Pons (tissue), 1 donor: ENCODE measurements around the gene FAM90A26.
"Not testable (repeated sequence)": the region's sequence is repeated elsewhere in the genome, so short reads cannot be mapped to it uniquely, and the experiment has no call there.

Experiments
- DNase-seq: peaks from one replicate; pipeline ENCODE4 v3.0.0-alpha.2; 2016; ENCODE audit warnings: low spot score

The FAM90A26 gene

GRCh38 chr4:9169791-9170459, at the start of gene FAM90A26:
Gene FAM90A26 (plus strand): TSS chr4:9170409. CDS start chr4:9173173, 2,764 bp downstream.
- not testable (repeated sequence) for DNase-seq

GRCh38 chr4:9122711-9123110, 47.5 kb upstream of the FAM90A26 start:
- DNase-seq = not testable (repeated sequence)

GRCh38 chr4:9123572-9124007, 46.6 kb upstream of the FAM90A26 start:
- peak; percentile 64 for DNase-seq

DNA sequence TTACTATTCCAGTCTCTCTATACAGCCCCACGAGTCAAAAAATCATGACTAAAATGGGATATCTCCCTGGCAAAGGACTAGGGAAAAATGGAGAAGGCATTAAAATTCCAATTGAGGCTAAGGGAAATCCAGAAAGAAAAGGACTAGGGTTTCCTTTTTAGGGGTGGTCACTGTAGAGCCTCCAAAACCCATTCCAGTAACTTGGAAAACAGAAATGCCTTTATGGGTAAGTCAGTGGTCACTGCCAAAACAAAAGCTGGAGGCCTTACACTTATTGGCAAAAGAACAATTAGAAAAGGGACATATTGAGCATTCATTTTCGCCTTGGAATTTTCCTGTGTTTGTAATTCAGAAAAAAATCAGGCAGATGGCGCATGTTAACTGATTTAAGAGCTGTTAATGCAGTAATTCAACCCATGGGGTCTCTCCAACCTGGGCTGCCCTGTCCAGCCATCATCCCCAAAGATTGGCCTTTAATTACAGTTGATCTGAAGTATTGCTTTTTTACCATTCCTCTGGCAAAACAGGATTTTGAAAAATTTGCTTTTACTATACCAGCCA, 44.5 kb upstream of the FAM90A26 start:
- DNase-seq = not testable (repeated sequence)

DNA sequence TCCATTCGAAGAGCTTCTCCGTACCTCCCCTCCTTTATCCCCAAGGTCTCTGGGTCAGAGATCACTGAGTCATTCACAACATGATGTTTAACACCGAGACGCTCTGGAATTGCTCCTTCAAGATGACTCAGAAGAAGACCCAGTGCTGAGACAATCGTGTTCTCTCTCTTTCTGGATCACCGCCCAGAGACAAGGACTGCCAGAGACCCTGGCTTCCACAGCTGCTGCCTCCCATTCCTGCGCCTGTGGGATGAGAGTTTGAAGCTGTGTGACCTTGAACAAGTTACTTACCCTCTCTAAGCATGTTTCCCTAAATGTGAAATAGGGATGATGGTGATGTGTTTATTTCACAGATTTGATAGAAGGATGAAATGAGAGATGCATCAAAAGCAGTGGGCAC, 38.8 kb upstream of the FAM90A26 start:
- not testable (repeated sequence) for DNase-seq

- DNase-seq = not testable (repeated sequence)
Observed at GRCh38 chr4:9132849-9133248, 37.4 kb upstream of the FAM90A26 start.

GRCh38 chr4:9134011-9134410, 36.2 kb upstream of the FAM90A26 start:
- DNase-seq = not testable (repeated sequence)

DNA sequence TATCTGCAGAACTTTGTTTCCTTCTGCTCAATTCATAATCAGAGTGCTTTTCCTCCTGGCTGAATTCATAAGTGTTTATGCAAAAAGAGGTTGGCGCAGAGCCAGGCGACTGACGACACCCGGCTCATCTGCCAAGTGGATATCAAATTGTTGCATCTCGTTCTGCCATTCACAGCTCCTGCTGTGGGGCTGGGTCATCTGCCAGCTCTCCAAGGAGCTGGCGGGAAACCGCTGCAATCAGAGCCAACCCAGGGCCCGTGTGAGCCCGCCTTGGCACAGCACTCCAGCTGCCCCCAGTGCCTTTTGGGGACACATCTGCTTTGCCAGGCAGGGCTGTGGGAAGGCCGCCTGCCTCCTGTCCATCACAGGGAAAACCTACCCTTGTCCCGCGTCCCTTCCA, 35.7 kb upstream of the FAM90A26 start:
- peak; percentile 17 for DNase-seq

- not testable (repeated sequence) for DNase-seq
Observed at GRCh38 chr4:9141050-9141449, 29.2 kb upstream of the FAM90A26 start.

DNA sequence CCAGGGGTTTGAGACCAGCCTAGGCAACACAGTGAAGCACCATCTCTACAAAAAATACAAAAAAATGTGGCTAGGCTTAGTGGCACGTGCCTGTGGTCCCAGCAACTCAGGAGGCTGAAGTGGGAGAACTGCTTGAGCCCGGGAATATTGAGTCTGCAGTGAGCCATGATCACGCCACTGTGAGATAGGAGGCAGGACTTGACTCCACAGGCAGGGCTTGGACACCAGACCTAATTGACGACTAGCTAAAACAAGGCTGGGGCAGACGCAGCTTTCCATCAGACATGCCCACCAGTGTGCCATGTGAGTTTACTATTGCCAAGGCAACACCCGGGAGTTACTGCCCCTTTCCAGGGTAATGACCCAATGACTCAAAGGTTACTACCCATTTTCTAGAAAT, 27.4 kb upstream of the FAM90A26 start:
- DNase-seq = not testable (repeated sequence)

DNA sequence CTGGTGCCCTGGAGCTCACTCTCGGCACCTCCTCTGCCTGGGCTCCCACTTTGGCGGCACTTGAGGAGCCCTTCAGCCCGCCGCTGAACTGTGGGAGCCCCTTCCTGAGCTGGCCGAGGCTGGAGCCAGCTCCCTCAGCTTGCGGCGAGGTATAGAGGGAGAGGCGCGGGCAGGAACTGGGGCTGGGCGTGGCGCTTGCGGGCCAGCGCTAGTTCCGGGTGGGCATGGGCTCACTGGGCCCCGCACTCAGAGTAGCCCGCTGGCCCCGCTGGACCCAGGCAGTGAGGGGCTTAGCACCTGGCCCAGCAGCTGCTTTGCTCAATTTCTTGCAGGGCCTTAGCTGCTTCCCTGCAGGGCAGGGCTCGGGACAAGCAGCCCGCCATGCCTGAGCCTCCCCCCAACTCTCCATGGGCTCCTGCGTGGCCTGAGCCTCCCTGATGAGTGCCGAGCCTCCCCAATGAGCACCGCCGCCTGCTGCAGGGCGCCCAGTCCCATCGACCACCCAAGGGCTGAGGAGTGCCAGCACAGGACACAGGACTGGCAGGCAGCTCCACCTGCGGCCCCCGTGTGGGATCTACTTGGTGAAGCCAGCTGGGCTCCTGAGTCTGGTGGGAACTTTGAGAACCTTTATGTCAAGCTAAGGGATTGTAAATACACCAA, 26.7 kb upstream of the FAM90A26 start:
- DNase-seq = no peak

- no peak for DNase-seq
Observed at GRCh38 chr4:9146967-9147366, 23.2 kb upstream of the FAM90A26 start.

- not testable (repeated sequence) for DNase-seq
Observed at GRCh38 chr4:9147368-9147767, 22.8 kb upstream of the FAM90A26 start.

- DNase-seq = not testable (repeated sequence)
Observed at GRCh38 chr4:9148611-9149409, 21.4 kb upstream of the FAM90A26 start.

DNA sequence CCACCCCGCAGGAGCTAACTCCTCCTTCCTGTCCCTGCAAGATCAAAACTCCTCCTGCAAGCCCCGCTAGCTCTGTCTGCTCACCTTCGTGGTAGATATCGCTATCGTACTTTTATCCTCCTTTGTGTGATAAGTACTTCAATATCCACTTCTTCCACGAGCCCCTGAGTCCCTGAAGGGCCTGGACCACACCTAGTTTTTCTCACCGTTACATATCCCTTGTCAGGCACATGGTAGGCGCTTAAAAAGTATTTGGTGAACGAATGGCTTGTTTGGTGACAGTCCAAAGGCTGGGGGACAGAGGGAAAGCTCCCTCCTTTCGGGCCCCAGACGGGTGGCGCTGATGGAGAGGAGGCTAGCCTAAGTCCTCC, 18.4 kb upstream of the FAM90A26 start:
- not testable (repeated sequence) for DNase-seq

GRCh38 chr4:9152180-9153007, 17.8 kb upstream of the FAM90A26 start:
- DNase-seq = peak; percentile 93

GRCh38 chr4:9153008-9153570, 17.1 kb upstream of the FAM90A26 start:
- DNase-seq = peak; percentile 96

DNA sequence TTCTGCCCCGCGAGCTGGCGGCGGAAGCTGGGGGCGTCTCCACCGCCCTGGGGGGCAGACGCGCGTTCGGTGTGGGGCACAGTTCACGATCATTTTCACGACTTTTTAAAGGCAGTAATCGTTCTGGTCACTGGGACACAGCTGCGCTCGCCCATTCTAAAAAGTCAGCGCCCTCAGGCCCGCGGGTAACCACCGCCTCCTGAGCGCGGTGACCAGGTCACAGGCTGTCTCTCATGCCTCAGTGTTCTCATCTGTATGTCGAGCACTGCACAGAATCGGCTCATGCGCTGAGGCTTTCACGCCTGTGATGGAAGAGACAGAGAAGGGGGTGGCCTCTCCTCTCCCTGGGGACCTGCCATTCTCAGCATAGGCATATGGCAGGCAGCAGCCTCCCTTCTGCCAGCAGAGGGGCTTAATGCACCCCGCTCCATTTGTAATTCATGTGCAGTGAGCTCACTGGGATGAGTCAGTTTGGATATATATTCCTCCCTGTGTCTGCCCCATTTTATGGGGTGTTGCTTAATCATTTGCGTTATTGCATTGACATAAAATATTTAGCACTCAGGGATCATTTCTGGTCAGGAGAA, 16.5 kb upstream of the FAM90A26 start:
- not testable (repeated sequence) for DNase-seq

DNA sequence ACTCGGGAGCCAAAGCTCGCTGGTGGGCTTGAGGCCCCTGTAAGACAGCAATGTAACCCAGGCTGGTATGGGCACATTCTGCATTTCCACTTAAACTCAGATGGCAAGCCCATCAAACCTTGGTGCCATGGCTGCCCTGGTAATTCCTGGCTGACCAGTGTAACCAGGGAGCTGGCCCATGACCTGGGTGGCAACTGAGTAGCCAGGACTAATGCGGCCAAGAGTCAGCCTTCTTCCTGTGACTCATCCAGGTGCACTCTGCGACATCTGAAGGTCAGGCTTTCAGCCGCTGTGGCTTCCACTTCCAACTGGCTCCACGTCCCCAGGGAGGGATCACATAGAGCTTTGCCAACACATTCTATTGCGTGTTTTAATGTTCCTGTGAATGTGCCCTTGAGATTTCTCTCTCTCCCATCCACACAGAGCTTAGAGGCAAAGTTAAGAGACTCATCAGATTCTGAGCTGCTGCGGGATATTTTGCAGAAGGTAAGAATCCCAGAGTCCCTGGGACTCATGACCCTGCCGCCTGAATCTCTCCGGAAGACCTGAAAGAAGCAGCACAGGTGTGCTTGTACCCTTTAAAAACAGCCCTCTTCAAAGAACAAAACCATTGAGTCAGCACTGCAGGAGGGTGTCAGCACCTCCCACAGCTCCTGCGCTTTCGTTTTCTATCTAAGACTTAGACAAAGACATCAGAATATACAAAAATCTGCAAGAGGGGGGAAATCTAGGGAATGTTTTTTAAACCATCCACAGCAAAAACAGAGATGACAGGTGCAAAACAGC, 14.9 kb upstream of the FAM90A26 start:
- not testable (repeated sequence) for DNase-seq

DNA sequence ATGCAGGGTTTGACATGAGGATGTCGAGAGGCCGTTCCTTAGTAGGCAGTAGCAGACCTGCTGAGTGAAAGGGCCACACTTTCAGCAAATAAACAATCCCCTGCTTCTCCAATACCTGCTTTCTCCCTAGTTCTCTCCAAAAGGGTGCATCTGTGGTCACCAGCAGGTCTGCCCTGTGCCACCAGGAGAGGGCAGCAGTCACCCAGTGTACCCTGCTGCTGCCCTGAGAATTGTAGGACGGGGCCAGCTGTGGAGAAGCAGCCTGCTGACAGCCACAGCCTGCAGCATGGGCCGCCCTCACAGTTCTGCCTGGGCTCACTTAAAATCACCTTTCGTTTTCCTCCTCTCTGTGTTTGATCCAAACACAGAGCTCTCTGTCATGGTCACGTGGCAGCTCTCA, 11.8 kb upstream of the FAM90A26 start:
- not testable (repeated sequence) for DNase-seq
